Measurements from ENCODE around the gene CHCHD3. TPM values are rescaled to one million over a fixed set of nuclear protein-coding genes. Genes with fewer than 3 reads are reported as not detected.

The CHCHD3 gene
- total and polyA plus RNA-seq, 9 of the 15 experiments (the other 6 are each of a cell fraction or from before 2014, with no cell fraction given): 66.2 to 279 (median 204) TPM

- TF ChIP-seq SNIP1 (IDR thresholded peaks at IDR 0.05; ENCODE audit: low read depth) (no peak), RNF2 (IDR thresholded peaks at IDR 0.05) (no peak), ZNF197 (CRISPR knock-in tag; IDR thresholded peaks at IDR 0.05; ENCODE audit: low read depth) (no peak), CBX3 (IDR thresholded peaks at IDR 0.05; ENCODE audit: borderline replicate concordance in 1 of 2, low read length in 2 of 2) (no peak), MTF1 (CRISPR knock-in tag; IDR thresholded peaks at IDR 0.05; ENCODE audit: borderline replicate concordance) (no peak), ZZZ3 (IDR thresholded peaks at IDR 0.05) (no peak), ETS1 (conservative IDR thresholded peaks at IDR 0.05; ENCODE audit: control insufficient read depth, low read depth, low read length) (no peak), DDX20 (tag; IDR thresholded peaks at IDR 0.05; ENCODE audit: low read depth) (no peak)
Observed at GRCh38 chr7:133025056-133025455, 56.8 kb downstream of the CHCHD3 start (continued).

- Histone ChIP-seq H3K9me3 (replicated peaks; ENCODE audit: control insufficient read depth, insufficient read depth, low read depth, low read length) (no peaks in the 10 kb centered on the region), H4K20me1 (replicated peaks; ENCODE audit: control insufficient read depth, insufficient read depth, low read length) (no peaks in the 10 kb centered on the region), H2AFZ (ENCODE audit: low read depth, low read length) (no peak overlapping the region), H3K4me1 (replicated peaks in 1 of 2; ENCODE audit: control insufficient read depth in 2 of 2, insufficient read depth in 2 of 2, low read length in 2 of 2) (no peaks in the 10 kb centered on the region), H3K9me1 (ENCODE audit: control insufficient read depth, insufficient read depth, low read length) (no peaks in the 10 kb centered on the region), H3K9ac (ENCODE audit: insufficient read depth in 1 of 2, low read depth in 2 of 2, low read length in 2 of 2) (no peak overlapping the region), H3K27ac (ENCODE audit: extremely low read depth, low read depth, low read length) (no peak overlapping the region), H3K4me2 (ENCODE audit: insufficient read depth, low read length) (no peak overlapping the region), H3K4me3 (no peak overlapping the region), H3K36me3 (ENCODE audit: control insufficient read depth, insufficient read depth, low read length) (peaks cover 50% of the 10 kb centered on the region), H3K27me3 (ENCODE audit: control insufficient read depth in 2 of 2, insufficient read depth in 2 of 2, low read length in 2 of 2) (no peaks in the 10 kb centered on the region; a peak in 1 of 5 replicates), H3K79me2 (ENCODE audit: control insufficient read depth, insufficient read depth, low read length) (peaks cover 41% of the 10 kb centered on the region)
- CTCF ChIA-PET (ENCODE audit: low intra/inter-chr PET ratio): no interaction called here
- TF ChIP-seq TEAD1 (CRISPR knock-in tag; IDR thresholded peaks at IDR 0.05): no peak
- intact Hi-C loops (cut with micrococcal nuclease) (no loop called here), in situ Hi-C loops (cut with MboI) (no loop called here)
- POLR2A ChIA-PET: no interaction called here
- FAIRE-seq (no peak), DNase-seq (ENCODE audit: extremely low read depth in 1 of 4, low spot score in 3 of 4) (no peak), ATAC-seq (no peak)
- no TSS peak for BruUV-seq (replicated peaks)
- 92% methylated on average over 5 of the region's 5 CpGs for WGBS (ENCODE audit: insufficient coverage, low coverage, missing lambda C conversion rate)
Observed at GRCh38 chr7:133024596-133024995, 57.3 kb downstream of the CHCHD3 start.

Data from K562 (cell line).